ENCODE results near the gene NUBP2.

The NUBP2 gene

GRCh38 chr16:1779741-1780676 is 2.8 kb upstream of the NUBP2 start:
- Histone ChIP-seq H3K27ac (ENCODE audit: low read depth, low read length) (no peak overlapping the region), H3K36me3 (ENCODE audit: control insufficient read depth, insufficient read depth, low read length) (peaks cover 41% of the 10 kb centered on the region)

DNA sequence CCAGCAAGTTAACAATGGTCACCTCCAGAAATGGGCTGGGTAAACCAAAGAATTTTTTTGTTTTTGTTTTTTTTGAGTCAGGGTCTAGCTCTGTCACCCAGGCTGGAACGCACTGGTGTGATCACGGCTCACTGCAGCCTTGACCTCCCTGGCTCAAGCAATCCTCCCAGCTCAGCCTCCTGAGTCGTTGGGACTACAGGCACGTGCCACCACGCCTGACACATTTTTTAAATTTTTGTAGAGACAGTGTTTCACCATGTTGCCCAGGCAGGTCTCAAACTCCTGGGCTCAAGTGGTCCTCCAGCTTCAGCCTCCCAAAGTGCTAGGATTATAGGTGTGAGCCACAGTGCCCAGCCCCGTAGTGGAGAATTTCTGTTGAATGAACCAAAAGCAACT is 2.1 kb upstream of the NUBP2 start:
- no peaks in the 10 kb centered on the region for H3K9me3 ChIP-seq (ENCODE audit: control insufficient read depth, insufficient read depth, low read depth, low read length)
- peak overlapping the region; percentile 91; the same call in 1 of the 2 replicates for H3K4me3 ChIP-seq (ENCODE audit: low read depth, low read length)
- H3K27me3 ChIP-seq (ENCODE audit: control insufficient read depth, insufficient read depth, low read length): no peaks in the 10 kb centered on the region
- peaks cover 39% of the 10 kb centered on the region for H3K36me3 ChIP-seq (ENCODE audit: control insufficient read depth, insufficient read depth, low read length)
- H3K4me1 ChIP-seq (ENCODE audit: control insufficient read depth, insufficient read depth, low read length): peaks cover 5% of the 10 kb centered on the region; the same call in 1 of the 2 replicates
- H3K27ac ChIP-seq (ENCODE audit: low read depth, low read length): no peak overlapping the region
- H3K9ac ChIP-seq (ENCODE audit: low read length): no peak overlapping the region

More at GRCh38 chr16:1779741-1780676, 2.8 kb upstream of the NUBP2 start:
- Histone ChIP-seq H3K4me1 (ENCODE audit: control insufficient read depth, insufficient read depth, low read length) (peaks cover 5% of the 10 kb centered on the region; the same call in 1 of the 2 replicates), H3K9ac (ENCODE audit: low read length) (no peak overlapping the region), H3K9me3 (ENCODE audit: control insufficient read depth, insufficient read depth, low read depth, low read length) (no peaks in the 10 kb centered on the region), H3K27me3 (ENCODE audit: control insufficient read depth, insufficient read depth, low read length) (no peaks in the 10 kb centered on the region), H3K4me3 (ENCODE audit: low read depth, low read length) (no peak overlapping the region)

DNA sequence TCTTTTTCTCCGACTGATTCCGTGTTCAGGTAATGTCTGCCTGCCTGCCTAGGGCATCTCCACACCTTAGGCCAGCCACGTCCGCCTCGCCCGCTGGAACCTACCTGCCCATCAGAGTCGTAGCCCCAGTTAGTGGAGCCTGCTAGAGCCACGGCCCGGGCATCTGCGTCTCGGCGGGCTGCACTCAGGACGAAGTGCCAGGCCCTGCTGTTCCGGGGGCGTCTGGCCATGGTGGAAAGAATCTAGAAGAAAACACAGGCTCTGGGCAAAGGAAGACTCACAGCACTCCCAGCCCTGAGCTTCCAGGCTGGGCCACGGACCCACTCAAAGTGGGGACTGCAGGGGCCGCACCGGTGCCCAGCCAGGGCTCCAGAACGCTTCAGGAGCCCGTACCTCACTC is 1.5 kb upstream of the NUBP2 start:
- no peaks in the 10 kb centered on the region for H3K27me3 ChIP-seq (ENCODE audit: control insufficient read depth, insufficient read depth, low read length)
- H3K36me3 ChIP-seq (ENCODE audit: control insufficient read depth, insufficient read depth, low read length): peaks cover 40% of the 10 kb centered on the region
- H3K9me3 ChIP-seq (ENCODE audit: control insufficient read depth, insufficient read depth, low read depth, low read length): no peaks in the 10 kb centered on the region
- peaks cover 5% of the 10 kb centered on the region; the same call in 1 of the 2 replicates for H3K4me1 ChIP-seq (ENCODE audit: control insufficient read depth, insufficient read depth, low read length)
- H3K27ac ChIP-seq (ENCODE audit: low read depth, low read length): no peak overlapping the region
- H3K9ac ChIP-seq (ENCODE audit: low read length): peak overlapping the region; percentile 88
- peak overlapping the region; percentile 91 for H3K4me3 ChIP-seq (ENCODE audit: low read depth, low read length)

GRCh38 chr16:1781758-1782407 is 877 bp upstream of the NUBP2 start:
- no peak overlapping the region for H3K27ac ChIP-seq (ENCODE audit: low read depth, low read length)
- peaks cover 40% of the 10 kb centered on the region for H3K36me3 ChIP-seq (ENCODE audit: control insufficient read depth, insufficient read depth, low read length)
- H3K9me3 ChIP-seq (ENCODE audit: control insufficient read depth, insufficient read depth, low read depth, low read length): no peaks in the 10 kb centered on the region
- peaks cover 5% of the 10 kb centered on the region; the same call in 1 of the 2 replicates for H3K4me1 ChIP-seq (ENCODE audit: control insufficient read depth, insufficient read depth, low read length)
- peak overlapping the region; percentile 91 for H3K4me3 ChIP-seq (ENCODE audit: low read depth, low read length)
- no peaks in the 10 kb centered on the region for H3K27me3 ChIP-seq (ENCODE audit: control insufficient read depth, insufficient read depth, low read length)
- H3K9ac ChIP-seq (ENCODE audit: low read length): peak overlapping the region; percentile 88

- Histone ChIP-seq H3K4me1 (ENCODE audit: control insufficient read depth, insufficient read depth, low read length) (peaks cover 5% of the 10 kb centered on the region; the same call in 1 of the 2 replicates), H3K36me3 (ENCODE audit: control insufficient read depth, insufficient read depth, low read length) (peaks cover 53% of the 10 kb centered on the region), H3K4me3 (ENCODE audit: low read depth, low read length) (no peak overlapping the region), H3K9ac (ENCODE audit: low read length) (no peak overlapping the region), H3K9me3 (ENCODE audit: control insufficient read depth, insufficient read depth, low read depth, low read length) (no peaks in the 10 kb centered on the region), H3K27me3 (ENCODE audit: control insufficient read depth, insufficient read depth, low read length) (no peaks in the 10 kb centered on the region), H3K27ac (ENCODE audit: low read depth, low read length) (no peak overlapping the region)
Observed at GRCh38 chr16:1784977-1785845, 2.5 kb downstream of the NUBP2 start.

- no peaks in the 10 kb centered on the region for H3K27me3 ChIP-seq (ENCODE audit: control insufficient read depth, insufficient read depth, low read length)
- no peak overlapping the region for H3K27ac ChIP-seq (ENCODE audit: low read depth, low read length)
- peaks cover 5% of the 10 kb centered on the region; the same call in 1 of the 2 replicates for H3K4me1 ChIP-seq (ENCODE audit: control insufficient read depth, insufficient read depth, low read length)
- H3K9ac ChIP-seq (ENCODE audit: low read length): no peak overlapping the region
- peaks cover 54% of the 10 kb centered on the region for H3K36me3 ChIP-seq (ENCODE audit: control insufficient read depth, insufficient read depth, low read length)
- H3K9me3 ChIP-seq (ENCODE audit: control insufficient read depth, insufficient read depth, low read depth, low read length): no peaks in the 10 kb centered on the region
- H3K4me3 ChIP-seq (ENCODE audit: low read depth, low read length): no peak overlapping the region
Observed at GRCh38 chr16:1785846-1786170, 3.0 kb downstream of the NUBP2 start.

GRCh38 chr16:1786242-1787055 is 3.7 kb downstream of the NUBP2 start:
- no peak overlapping the region for H3K9ac ChIP-seq (ENCODE audit: low read length)
- peaks cover under 1% of the 10 kb centered on the region; the same call in 1 of the 2 replicates for H3K4me1 ChIP-seq (ENCODE audit: control insufficient read depth, insufficient read depth, low read length)
- H3K27ac ChIP-seq (ENCODE audit: low read depth, low read length): no peak overlapping the region
- H3K4me3 ChIP-seq (ENCODE audit: low read depth, low read length): no peak overlapping the region
- peaks cover 57% of the 10 kb centered on the region for H3K36me3 ChIP-seq (ENCODE audit: control insufficient read depth, insufficient read depth, low read length)
- no peaks in the 10 kb centered on the region for H3K27me3 ChIP-seq (ENCODE audit: control insufficient read depth, insufficient read depth, low read length)
- H3K9me3 ChIP-seq (ENCODE audit: control insufficient read depth, insufficient read depth, low read depth, low read length): no peaks in the 10 kb centered on the region

- no peaks in the 10 kb centered on the region for H3K9me3 ChIP-seq (ENCODE audit: control insufficient read depth, insufficient read depth, low read depth, low read length)
- no peak overlapping the region for H3K4me3 ChIP-seq (ENCODE audit: low read depth, low read length)
- H3K9ac ChIP-seq (ENCODE audit: low read length): no peak overlapping the region
- no peaks in the 10 kb centered on the region for H3K27me3 ChIP-seq (ENCODE audit: control insufficient read depth, insufficient read depth, low read length)
- H3K4me1 ChIP-seq (ENCODE audit: control insufficient read depth, insufficient read depth, low read length): no peaks in the 10 kb centered on the region
- H3K36me3 ChIP-seq (ENCODE audit: control insufficient read depth, insufficient read depth, low read length): peaks cover 62% of the 10 kb centered on the region
- H3K27ac ChIP-seq (ENCODE audit: low read depth, low read length): no peak overlapping the region
Observed at GRCh38 chr16:1787056-1787321, 4.2 kb downstream of the NUBP2 start.

- no peaks in the 10 kb centered on the region for H3K27me3 ChIP-seq (ENCODE audit: control insufficient read depth, insufficient read depth, low read length)
Observed at GRCh38 chr16:1787322-1788094, 4.7 kb downstream of the NUBP2 start.

More at GRCh38 chr16:1787322-1788094, 4.7 kb downstream of the NUBP2 start:
- H3K27ac ChIP-seq (ENCODE audit: low read depth, low read length): no peak overlapping the region
- H3K36me3 ChIP-seq (ENCODE audit: control insufficient read depth, insufficient read depth, low read length): peaks cover 62% of the 10 kb centered on the region
- H3K9me3 ChIP-seq (ENCODE audit: control insufficient read depth, insufficient read depth, low read depth, low read length): no peaks in the 10 kb centered on the region
- no peaks in the 10 kb centered on the region for H3K4me1 ChIP-seq (ENCODE audit: control insufficient read depth, insufficient read depth, low read length)
- no peak overlapping the region for H3K4me3 ChIP-seq (ENCODE audit: low read depth, low read length)
- H3K9ac ChIP-seq (ENCODE audit: low read length): no peak overlapping the region

All from HUES6 (cell line).